ENCODE results near the gene DMKN. TPM values are rescaled to one million over a fixed set of nuclear protein-coding genes. Genes with fewer than 3 reads are reported as not detected.

DMKN gene, protein sequence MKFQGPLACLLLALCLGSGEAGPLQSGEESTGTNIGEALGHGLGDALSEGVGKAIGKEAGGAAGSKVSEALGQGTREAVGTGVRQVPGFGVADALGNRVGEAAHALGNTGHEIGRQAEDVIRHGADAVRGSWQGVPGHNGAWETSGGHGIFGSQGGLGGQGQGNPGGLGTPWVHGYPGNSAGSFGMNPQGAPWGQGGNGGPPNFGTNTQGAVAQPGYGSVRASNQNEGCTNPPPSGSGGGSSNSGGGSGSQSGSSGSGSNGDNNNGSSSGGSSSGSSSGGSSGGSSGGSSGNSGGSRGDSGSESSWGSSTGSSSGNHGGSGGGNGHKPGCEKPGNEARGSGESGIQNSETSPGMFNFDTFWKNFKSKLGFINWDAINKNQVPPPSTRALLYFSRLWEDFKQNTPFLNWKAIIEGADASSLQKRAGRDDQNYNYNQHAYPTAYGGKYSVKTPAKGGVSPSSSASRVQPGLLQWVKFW
- total RNA-seq: 15.5 TPM

DNA sequence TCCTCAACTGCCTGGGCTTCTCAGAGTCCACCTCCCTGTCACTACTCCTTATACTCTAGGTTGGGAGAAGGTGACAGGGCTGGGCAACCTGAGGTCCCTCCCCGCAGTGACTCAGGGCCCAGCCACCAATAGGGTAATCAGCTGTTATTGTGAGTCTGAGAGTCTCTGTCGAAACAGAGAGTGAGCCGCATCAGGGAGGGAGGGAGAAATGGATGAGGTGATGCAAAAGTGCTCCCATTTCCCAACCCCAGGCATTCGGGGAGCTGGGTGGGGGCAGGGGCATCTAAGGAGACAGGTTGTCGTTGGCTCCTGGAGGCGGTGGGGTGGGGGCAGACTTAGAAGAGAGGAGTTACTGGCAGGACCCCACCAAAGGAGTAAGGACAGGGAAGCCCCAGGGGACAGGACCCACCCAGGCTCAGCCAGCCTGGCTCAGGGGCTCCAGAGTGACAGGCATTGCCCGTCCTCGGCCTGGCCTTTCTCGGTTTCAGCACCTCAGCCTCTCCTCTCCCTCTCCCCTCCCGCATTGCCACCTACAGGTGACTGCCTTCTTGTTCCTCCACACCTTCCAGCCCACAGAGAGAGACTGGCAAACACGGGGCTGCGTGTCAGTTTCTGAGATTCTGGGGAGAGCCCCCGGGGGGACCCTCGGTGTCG lies at the start of gene DMKN:
DMKN (minus strand) TSS at position 22 of the 654 bp plus-strand sequence. CDS start 174 bp downstream, outside the sequence.

DNA sequence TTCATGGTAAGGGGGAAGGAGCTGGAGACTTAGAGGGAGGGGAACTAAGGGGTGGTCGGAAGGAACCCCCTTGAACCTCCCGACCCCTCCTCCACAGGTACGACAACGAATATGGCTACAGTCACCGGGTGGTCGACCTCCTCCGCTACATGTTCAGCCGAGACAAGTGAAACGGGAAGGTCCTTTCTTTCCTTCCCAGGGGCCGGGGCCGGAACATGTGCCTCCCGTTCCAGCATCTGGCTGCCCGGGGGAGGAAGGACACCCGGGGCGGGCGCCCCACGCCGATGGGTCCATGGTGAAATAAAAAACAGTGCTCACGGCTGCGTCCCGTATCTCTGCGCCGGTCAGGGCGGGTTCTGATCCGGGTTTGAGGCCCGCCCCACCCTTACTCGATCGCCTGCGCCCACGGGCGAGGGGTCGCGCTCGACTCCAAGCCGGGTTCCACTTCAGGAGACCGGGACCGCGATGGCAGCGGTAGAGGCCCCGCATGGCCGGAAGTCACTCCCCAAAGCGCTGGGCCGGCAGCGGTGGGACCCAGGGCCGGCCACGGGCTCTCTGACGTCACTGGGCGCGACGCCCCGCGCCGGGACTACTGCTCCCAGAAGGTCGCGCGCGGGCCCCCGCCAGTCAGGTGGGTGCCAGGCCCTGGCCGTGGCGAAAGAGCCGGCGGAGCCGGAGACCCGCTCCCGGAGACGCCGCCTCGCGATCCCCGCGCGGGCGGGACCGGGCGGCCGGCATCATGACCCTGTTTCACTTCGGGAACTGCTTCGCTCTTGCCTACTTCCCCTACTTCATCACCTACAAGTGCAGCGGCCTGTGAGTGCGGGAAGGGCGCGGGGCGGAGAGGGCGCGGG lies 31.8 kb upstream of the DMKN start, which contains the start of gene TMEM147:
TMEM147 (plus strand) TSS at position 626 of the 854 bp plus-strand sequence; CDS start at position 740, 114 bp downstream.

DNA sequence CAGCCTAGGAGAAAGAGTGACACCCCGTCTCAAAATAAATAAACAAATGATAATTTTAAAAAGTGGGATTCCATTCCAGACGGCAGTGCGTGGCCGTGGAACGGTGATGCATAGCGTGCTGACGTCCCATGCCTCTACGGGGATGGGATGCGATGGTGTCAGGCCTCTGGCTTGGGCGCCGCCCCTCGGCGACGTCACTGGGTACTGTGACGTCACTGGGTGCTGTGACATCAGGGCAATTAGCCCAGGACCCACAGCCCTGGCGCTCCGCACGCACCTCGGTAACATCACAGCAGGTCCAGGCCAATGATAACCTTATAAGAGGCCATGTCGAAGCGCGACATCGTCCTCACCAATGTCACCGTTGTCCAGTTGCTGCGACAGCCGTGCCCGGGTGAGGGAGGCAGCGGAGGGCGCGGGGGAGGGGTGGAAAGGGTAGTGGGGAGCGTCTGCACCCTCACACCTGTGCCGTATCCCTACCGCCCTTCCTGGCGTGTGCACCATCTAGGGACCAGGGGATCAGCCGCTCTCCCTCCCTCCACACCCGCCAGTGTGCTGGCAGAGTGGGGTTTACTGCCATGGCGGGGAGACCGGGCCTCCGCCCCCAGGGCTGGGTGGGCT lies 19.9 kb upstream of the DMKN start, which contains the start of gene GAPDHS:
GAPDHS (plus strand) TSS at position 256 of the 621 bp plus-strand sequence; CDS start at position 328, 72 bp downstream.

DNA sequence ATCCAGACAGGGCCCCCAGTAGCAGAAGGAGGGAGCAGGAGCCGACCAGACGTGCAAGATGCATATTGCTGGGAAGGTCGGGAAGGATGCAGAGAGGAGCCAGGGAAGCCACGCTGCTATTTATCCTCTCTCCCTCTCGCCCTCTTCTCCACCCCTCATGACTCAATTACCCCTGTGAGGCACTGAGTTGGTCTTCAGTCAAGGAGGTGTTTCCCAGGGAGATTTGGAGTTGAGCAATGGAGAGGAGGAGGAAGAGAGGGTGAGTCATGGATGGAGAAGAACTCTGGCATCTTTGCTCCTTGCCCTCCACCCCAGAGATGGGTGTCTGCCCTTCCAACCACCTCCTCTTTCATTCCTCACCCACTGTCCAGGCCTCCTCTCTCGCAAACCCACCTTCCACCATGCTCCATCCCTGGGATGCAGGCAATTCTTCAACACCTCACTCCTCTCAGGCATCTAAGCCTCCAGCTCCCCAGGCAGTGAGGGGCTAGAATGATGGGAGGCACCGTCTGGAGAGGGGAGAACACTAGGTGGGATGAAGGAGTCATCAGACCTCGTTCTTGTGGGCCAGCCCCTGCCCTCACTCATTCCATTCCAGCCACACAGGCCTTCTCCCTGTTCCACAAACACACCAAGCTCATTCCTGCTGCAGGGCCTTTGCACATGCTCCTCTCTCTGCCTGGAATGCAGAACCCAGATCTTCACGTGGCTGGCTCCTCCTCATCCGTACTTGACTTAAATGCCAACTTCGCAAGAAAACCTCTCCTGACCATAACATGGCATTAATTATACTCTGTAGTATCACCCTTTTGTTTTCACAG lies 15.0 kb upstream of the DMKN start, which contains the start of gene SBSN:
SBSN (minus strand) TSS at position 94 of the 821 bp plus-strand sequence; CDS start at position 64, 30 bp downstream.

DNA sequence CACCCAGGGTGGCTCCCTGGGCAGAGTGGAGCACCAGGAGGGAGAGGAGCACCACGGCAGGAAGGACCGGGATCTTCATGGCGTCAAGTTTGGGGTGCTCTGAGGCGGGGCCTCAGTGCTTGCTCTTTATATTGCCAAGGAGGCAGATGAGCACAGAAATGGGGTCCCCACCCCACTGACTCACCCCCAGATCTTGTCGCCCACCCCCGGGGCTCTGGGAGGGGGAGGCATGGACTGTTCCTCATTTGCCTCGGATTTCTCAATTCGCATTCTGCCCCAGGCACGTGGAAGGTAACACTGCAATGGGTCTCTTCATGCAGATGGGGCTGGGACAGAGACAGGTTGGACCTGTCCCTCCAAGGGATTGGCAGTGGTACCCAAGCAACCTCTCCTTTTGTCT lies 23.1 kb downstream of the DMKN start, which contains the start of gene KRTDAP:
KRTDAP (minus strand) TSS at position 101 of the 400 bp plus-strand sequence; CDS start at position 79, 22 bp downstream.

DNA sequence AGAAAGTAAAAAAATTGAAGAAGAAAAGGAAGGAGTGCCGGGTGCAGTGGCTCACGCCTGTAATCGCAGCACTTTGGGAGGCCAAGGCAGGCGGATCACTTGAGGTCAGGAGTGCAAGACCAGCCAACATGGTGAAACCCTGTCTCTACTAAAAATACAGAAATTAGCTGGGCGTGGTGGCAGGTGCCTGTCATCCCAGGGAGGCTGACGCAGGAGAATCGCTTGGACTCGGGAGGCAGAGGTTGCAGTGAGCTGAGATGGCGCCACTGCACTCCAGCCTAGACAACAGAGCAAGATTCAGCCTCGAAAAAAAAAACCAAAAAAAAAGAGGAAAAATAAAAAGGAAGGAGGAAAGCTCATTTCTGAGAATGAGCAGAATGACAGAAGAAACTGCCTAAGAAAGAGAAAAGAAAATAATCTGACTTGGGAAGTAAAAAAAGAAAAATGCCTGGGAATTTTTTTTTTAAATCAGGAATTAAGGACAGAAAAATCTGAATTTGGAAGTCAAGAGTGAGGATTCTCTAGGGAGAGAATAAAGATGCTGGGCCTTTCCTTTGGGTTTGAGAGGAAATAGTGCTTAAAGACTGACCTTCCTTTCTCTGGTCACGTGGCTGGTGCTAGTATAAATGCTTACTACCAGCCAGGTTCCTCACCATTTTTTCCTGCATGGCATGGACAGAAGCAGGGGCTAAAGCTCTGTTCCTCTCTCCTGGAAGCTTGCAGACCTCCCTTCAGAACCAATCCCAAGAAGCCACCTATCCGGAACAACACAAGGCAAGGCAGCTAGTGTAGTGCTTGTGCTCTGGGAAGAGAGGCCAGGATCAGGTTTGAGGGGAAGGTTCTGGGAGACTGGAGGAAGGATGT lies 65.6 kb downstream of the DMKN start, which contains the start of gene FFAR2:
FFAR2 (plus strand) TSS at position 652 of the 864 bp plus-strand sequence. CDS start 1,458 bp downstream, outside the sequence.

Other genes starting within 250 kb of the DMKN start
- gene USF2, start 244.7 kb downstream of the DMKN start, total RNA-seq: 44.5 TPM
- gene HAMP, start 231.1 kb downstream of the DMKN start, total RNA-seq: not detected
- gene MAG, start 221.5 kb downstream of the DMKN start, total RNA-seq: 1.2 TPM
- 0.46 TPM for gene CD22, start 184.5 kb downstream of the DMKN start, total RNA-seq
- not detected for gene FFAR1, start 165.7 kb downstream of the DMKN start, total RNA-seq
- gene FFAR3, start 155.2 kb downstream of the DMKN start, total RNA-seq: 0.23 TPM
- not detected for gene GPR42, start 142.6 kb downstream of the DMKN start, total RNA-seq
- gene FFAR2, start 65.4 kb downstream of the DMKN start, total RNA-seq: 0.23 TPM
- not detected for gene KRTDAP, start 23.2 kb downstream of the DMKN start, total RNA-seq
- not detected for gene SBSN, start 14.7 kb upstream of the DMKN start, total RNA-seq
- not detected for gene GAPDHS, start 19.8 kb upstream of the DMKN start, total RNA-seq
- gene TMEM147, start 32.0 kb upstream of the DMKN start, total RNA-seq: 61.1 TPM
- not detected for gene ATP4A, start 50.0 kb upstream of the DMKN start, total RNA-seq
- gene PMIS2, start 72.5 kb upstream of the DMKN start, total RNA-seq: not detected
- 6.0 TPM for gene HAUS5, start 99.1 kb upstream of the DMKN start, total RNA-seq
- 18.2 TPM for gene RBM42, start 115.4 kb upstream of the DMKN start, total RNA-seq
- 0.46 TPM for gene ETV2, start 128.1 kb upstream of the DMKN start, total RNA-seq
- gene COX6B1, start 134.7 kb upstream of the DMKN start, total RNA-seq: 199 TPM
- not detected for gene UPK1A, start 152.9 kb upstream of the DMKN start, total RNA-seq
- not detected for gene ZBTB32, start 190.9 kb upstream of the DMKN start, total RNA-seq
- 6.2 TPM for gene KMT2B, start 204.4 kb upstream of the DMKN start, total RNA-seq
- gene IGFLR1, start 228.8 kb upstream of the DMKN start, total RNA-seq: 0.46 TPM
- gene U2AF1L4, start 231.8 kb upstream of the DMKN start, total RNA-seq: 10.8 TPM
- gene PSENEN, start 232.0 kb upstream of the DMKN start, total RNA-seq: 23.5 TPM
- gene LIN37, start 234.9 kb upstream of the DMKN start, total RNA-seq: 12.0 TPM
- gene HSPB6, start 243.4 kb upstream of the DMKN start, total RNA-seq: 0.23 TPM
- gene PROSER3, start 244.5 kb upstream of the DMKN start, total RNA-seq: 5.5 TPM